NCI-H1694 treated with DMSO at 0.1 percent for 48 hours (cell line): ENCODE data around the gene HMGB1.

Experiments
- DNase-seq: peaks from one replicate; lab custom pipeline; 2025; lab: John Stamatoyannopoulos, UW

HMGB1 gene

DNA sequence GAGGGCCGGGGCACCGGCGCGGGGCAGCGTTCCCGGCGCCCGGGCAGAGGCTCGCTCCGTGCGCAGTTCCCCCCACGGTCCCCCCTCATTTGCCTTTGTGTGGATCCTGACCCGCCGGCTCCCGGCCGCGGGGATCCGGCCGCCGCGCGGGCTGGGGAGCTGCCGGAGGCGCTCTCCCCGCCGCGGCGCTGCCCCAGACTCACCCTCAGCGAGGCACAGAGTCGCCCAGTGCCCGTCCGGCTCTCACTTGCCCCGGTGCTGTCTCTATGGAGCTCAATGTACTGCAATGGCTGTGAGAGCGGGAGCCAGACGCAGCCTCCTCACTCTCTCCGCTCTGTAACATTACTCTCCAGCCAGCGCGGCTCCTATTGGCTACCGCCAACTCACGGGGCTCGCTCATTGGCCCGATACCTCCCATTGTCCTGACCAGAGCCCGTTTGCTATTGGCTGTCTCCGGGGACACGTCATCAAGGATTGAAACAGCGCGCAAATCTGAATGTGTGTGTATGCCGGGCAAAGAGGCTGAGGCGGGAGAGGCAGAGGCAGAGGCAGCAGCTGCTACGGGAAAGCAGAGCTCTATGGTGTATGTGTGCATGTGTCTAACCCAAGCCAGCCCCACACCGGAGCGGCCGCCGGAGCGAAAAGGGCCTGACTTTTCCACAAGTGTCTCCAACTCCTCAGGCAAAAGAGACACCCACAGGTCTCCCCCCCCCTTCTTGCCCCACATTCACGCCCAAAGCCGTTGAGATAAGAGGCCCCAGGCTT, at the start of gene HMGB1:
TSS of gene HMGB1 (minus strand) at position 344 of the 765 bp plus-strand sequence. CDS start 2,256 bp downstream, outside the sequence.
- peak; percentile 97 for DNase-seq

DNA sequence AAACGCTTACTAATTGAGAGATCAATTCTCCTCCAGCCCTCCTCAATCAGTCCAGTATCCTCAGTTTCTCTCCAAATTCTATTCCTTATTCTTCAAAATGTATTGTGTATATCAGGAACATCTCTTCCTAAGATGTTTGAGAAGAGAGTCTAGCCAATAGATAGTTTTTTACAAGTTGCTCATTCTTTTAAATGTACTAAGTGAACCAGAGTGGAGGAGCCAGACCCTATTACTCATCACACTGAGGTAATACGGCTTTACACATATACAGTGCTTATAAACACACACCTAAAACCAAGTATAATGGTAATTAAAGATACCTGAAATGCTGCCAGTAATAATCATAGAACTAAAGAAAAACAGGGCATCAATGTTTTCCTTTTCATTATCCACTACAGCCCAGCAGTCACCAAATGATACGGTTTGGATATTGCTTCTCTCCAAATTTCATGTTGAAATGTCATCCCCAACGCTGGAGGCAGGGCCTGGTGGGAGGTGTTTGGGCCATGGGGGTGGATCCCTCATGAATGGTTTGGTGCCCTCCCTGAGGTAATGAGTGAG, 45.2 kb upstream of the HMGB1 start:
- no peak for DNase-seq

DNA sequence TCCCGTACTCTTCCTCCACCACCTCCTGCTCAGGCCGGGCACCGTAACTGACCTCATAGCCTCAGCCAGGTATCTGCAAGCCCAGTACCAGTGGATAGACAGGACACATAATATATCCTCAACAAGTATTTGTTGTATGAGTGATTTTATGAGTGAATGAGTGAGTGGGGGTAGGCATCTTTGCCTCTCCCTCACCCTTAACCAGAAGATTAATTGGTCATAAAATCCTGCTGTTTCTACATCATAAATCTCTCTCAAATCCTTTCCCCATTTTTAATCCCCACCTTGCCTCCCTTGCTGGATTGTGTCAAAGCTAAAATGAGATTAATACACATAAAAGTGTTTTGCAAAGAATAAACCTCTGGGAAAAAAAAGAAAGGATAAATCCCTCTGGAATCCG, 44.4 kb upstream of the HMGB1 start:
- no peak for DNase-seq

DNA sequence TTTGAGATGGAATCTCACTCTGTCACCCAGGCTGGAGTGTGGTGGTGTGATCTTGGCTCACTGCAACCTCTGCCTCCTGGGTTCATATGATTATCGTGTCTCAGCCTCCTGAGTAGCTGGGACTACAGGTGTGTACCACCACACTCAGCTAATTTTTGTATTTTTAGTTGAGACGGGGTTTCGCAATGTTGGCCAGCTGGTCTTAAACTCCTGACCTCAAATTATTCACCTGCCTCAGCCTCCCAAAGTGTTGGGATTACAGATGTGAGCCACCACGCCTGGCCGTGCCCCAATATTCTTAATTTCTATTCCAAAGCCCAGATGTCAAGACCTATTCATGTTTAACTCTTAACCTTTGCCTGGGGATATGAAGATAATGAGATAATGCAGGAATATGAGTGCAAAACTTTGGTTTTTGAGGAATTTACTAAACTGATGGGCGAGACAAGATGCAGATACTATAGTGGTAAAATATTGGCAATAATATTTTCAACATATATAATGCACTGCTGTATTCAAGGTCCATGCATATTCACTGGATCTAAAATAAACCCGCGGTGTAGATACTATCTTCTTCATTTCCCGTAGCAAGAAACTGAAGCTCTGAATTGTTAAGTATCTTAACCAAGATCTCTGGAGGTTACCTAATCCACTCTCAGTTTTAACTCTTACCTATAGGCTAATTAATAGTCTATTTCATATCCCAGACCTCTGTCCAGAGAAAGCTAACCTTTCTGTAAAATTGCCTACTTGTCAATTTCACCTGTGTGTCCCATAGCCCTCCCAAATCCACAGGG, 43.7 kb upstream of the HMGB1 start:
- no peak for DNase-seq

DNA sequence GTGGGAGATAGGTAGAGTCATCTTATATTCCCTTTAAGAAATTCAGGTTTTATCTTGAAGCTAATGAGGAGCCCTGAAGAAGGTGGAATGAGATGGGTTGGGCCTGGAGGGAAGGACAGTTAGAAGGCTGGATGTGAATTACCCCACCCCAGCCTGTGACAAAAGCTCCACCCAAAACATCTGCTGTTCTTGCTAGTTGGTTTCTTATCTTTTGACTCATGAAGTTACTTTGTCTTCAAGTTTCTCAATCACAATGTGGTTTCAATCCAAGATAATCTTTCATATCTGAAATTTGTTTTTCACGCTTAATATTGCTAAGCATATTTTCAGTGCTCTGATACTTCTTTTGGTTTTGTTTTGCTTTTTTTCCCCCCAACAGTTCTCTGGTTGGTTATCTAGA, 38.3 kb upstream of the HMGB1 start:
- no peak for DNase-seq

DNA sequence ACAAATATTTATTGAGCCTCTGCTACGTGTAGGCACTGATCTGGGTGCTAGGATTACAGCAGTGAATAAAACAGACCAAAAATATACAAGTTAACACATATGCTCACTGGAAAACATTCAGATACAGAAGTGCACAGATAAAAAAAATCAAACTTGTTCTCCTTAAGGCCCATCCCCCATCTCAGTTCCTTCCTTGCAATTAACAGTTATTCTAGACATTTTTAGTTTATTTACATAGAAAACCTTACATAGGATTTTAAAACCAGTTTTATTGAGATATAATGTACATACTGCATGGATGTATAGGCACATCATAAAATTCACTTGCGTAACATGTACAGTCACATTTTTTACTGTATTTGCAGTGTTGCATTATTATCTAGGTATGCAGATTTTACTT, 36.5 kb upstream of the HMGB1 start:
- no peak for DNase-seq

DNA sequence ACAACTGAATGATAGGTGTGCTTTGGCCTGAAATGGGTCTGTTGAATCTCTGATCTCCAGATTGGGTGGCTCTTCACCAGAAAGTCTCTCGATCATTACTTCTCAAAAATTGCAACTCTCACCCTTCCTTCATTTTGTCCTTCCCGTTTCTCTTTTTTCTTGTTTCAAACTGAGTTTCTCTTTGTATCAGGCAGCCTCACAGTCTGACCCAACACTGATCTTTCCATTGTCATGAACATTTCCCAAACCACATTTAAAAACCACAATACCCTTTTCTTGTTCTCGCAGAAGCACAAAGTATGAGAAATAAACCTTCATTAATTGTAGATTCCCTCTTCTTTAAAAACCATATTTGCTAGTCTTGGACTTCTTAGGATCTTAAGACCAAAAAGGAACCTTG, 33.6 kb upstream of the HMGB1 start:
- no peak for DNase-seq

DNA sequence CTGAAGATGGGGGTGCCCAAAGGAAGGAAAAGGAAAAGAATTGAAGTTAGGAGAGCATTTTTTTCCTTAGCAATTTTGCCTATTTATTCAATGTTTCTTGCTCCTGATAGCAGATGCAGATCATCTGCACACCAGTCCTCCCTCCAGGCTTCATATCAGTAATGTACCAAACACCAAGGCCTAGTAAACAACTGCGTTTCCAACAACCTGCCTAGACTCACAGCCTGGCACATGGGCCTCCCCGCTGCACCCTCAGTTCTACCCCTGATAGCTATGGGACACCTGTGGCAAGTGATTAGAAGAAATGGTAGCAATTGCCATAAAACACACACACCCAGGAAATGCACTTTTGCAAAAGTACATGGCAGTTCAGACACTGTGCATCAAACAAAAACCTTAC, 30.4 kb upstream of the HMGB1 start:
- no peak for DNase-seq

DNA sequence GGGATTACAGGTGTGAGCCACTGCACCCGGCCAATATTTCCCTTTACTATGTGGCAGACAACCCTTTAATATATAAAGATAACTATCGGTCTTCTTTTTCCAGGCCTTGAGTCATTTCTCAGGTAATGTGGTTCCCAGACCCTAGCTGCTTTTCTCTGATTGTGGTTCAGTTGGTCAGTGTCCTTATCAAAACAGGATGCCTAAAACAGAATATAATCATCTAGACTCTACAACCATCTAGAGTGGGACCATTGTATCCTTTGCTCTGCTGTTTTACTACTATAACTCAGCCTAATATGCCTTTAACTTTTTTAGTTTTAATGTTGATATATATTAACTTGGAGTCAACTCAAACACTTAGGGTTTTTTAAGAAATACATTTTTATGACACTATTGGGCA, 30.0 kb upstream of the HMGB1 start:
- no peak for DNase-seq

DNA sequence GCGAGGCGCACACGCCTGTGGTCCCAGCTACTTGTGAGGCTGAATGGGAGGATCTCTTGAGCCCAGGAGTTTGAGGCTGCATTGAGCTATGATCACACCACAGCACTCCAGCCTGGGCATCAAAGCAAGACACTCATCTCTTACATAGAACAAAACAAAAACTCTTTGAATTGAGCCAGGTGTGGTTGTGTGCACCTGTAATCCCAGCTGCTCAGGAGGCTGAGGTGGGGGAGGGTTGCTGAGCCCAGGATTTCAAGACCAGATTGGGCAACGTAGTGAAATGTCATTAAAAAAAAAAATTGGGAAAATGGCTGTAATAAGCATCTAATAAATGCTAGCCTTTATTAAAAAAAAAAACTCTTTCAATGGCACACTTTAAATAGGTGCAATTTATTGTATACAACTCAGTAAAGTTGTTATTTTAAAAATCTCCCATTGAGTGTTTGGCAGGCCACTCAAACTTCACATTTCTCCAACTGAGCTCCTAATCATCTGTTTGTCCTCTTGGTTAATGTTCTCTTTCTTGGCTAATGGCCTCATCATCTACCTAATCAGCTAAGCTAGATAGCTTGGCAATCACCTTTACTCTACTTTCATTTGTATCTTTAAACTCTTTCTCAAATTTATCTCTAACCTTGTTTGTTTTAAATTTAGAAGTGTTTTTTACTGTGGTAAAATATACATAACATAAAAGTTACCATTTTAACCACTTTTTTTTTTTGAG, 28.1 kb upstream of the HMGB1 start:
- DNase-seq: no peak

DNA sequence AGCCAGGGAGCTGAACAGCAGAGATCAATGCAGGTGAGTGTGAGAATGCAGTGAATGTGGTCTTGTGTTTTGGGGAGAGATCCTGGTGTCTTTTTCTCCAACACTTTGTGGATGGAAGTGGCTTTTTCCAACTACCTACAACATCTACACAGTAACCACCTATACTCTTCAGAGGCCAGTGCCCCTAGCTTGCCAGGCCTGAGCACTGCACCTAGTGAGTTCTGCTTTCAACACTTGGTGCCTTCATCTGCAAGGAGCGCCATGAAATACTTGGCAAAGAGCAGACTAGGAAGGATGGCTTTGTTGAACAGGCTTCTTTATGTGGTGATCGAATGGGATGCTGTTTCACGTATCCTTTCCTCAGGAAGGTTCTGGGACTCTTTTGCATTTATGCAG, 21.3 kb upstream of the HMGB1 start:
- no peak for DNase-seq

DNA sequence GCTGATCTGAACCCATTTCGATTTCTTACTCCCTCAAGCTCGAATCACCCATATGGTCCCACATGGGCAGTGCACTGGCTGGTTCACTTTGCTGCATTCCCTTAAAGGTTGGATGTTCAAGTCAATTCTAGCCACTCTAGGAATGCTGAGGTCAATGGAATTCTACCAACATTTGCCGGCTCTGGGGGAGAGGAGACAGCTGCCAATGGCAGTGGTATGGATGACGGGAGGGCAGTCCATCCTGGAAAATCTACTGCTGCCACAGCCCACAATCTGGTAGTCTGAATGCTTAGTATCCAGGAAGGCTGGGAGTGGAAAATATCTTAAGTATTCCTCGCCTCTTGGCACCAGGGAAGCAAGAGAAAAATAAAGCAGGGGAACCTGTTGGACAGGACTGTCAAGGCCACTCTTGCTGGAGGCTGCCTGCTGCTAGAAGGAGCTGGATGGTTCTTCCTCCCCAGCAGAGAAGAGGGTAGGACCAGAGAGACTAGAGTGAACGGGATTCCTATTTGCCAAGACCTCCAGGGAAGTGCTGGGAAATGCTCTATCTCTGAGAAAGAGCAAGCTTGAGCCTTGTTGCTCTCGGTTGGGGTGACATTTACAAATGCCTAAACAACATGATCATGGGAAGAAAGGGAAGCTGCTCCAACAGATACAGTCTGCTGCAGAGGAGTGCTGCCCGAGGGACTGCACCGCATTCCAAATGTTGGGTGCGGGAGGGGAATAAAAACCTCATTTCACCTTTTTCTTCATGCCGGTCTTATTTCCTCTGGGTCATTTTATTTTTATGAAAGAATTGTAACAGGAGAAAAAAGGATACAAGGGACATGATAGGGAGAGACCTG, 20.7 kb upstream of the HMGB1 start:
- no peak for DNase-seq

DNA sequence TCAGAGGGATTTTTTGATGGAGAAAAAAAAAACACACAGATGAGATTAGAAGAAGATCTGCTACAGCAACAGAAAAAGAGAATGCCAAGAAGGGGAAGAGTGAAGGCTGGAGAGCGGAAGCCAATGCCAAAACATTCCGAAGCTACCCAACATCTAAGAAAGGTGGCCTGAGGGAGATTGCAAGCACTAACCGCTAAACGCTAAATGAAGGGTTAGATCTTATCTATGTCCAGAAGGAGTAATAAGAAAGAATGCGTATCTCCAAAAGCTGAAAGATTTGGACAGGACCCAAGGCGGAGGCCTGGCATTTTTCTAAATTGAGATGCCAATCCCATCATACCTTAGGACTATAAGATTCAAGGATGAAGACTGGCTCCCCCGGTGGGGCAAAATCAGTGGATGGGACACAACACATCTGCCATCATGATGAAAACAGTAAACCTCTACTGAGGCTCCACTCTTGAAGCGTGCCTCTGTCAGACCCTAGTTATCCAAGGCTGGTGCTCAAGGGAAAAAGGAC, 15.6 kb upstream of the HMGB1 start:
- DNase-seq: no peak

DNA sequence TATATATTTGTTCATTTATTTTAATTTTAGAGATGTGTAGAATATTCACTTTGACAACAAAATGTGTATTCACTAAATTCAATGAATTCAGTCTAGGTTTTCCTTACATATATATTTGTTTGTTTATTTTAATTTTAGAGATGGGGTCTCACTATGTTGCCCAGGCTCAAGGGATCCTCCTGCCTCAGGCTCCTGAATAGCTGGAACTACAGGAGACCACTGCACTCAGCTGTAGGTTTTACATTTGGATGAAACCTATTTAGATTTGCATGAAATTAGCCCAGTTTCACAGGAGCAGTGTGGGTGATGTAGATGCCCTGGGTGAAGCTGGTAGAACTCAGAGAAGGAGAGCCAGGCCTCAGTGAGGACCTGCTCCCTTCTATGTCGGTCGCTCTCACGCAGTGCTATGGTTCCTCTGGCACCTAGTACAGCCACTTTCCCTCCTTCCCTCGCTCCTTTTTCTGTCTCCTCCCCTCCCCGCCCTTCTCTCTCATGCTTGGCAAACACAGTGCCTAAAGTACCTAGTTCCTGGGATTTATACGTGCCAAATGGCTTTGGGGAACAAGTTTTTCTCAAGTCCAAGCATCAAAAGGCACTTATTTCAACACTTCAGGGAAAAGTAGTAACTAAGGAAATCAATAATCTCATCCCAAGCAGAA, 14.7 kb upstream of the HMGB1 start:
- DNase-seq: no peak

DNA sequence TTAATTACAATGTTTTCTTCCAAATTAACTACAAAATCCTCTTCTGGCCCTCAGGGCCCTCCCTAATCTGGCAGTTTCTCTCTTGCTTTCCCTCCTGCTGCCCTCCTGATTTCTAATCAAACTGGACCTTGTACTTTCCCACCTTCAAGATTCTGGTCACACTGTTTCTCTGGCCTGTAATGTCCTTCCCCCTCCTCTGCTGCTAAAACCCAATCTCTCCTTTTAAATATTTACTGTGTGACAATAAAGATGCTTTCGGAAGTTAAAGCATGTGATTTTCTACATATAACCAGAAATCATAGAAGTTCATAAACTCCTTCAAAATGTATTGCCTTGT, 14.1 kb upstream of the HMGB1 start:
- no peak for DNase-seq

DNA sequence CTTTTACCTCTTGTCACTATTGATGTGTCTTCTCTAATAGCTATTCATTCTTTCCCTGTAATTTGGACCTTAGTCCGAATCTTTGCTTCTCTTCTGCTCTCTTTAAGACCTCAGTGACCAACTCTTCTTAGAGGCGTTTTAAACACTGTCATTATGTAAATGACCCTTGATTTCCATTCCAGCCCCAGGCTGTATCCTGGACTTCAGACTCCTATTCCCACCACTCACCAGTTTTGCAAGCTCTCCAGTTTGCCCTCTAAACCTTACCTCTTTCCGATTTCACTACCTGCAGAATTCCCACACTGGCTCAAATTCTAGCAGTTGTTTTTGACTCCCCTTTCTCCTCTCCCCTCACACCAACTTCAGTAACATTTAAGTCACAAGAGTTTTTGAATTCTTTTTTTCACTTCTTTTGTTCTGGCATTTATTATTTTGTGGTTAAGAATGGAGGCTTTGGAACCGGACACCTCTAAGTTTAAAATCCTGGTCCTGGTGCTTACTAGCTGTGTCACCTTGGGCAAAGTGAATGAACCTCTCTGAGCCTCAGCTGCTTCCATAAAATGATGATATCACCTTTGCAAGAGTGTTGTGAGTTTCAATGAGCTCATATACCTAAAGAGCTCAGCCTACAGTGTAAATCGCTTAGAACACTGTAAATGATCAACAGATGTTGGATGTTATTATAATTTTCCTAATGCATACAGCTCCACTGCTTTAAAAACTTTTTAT, 13.6 kb upstream of the HMGB1 start:
- DNase-seq: no peak

DNA sequence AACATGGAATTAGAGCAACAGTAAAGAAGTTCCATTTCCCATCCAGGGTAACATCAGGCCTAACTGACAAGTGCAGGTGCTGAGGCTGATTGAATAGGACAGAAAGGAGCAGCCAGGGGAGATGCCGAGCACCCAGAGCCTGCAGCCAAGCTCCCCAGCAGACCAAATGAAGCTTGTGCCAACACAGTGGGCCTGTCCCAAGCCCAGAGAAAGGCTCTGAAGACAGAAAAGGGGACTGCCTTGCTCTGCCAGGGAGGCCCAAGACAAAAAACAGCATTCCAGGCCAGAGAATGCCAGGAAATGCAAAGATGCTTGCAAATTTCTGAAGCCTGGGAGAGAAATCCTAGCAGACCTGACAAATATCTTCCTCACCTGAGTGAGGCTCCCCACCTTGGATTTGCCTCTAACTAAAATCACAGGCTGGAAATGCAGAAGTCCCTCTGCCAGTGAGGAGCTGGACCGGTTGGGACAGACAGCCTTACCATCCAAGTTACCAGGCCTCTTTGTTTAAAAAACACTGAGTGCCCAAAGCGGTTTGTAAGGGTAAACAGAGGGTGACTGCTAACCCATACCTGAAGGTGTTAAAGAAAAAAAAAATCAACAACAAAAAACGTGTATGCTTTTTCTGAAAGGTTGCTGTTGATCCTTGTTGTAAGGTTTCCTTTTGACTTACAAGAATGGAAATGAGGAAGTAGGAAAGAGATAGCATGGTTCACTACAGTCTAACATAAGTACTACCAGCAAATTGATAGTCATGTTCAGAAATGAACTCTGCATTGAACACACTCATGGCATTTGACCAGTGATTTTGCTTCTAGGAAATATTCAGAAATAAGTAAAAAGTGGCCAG, 11.8 kb upstream of the HMGB1 start:
- DNase-seq: no peak

DNA sequence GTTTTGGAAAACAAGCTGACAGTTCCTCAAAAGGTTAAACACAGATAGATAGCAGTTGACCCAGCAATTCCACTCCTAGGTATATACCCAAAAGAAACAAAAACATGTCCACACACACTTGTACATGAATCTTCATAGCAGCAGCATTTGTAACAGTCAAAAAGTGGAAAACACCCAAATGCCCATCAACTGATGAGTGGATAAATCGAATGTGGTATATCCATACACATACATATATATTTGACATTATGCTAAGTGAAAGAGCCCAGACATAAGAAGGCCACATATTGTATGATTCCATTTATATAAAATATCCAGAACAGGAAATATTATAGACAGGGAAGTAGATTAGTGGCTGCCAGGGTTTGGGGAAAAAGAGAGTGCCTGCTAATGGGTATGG, 7.9 kb upstream of the HMGB1 start:
- DNase-seq: no peak

DNA sequence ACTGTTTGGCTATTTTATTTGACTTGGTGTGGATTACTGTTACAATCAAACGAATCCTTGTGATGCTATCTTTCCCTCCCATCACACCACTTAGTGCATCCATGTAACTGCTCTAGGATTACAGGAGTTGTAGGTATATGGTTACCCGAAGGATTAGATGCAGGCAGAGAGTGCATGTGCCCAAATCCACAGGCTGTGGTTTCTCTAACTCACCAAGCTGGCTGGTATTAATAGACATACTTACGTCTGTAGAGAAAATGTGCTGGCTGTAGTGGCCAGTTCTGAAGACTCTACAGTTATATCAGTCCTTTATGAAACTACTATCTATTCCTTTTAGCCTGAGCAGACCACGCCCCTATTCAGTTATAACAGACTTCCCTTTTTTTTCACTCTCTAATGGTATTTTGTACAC, 1.1 kb upstream of the HMGB1 start:
- no peak for DNase-seq
